A673 (cell line): ENCODE measurements around the gene MICB.

Experiments
- EZH2 ChIP-seq: fragments of 200-600 bp; sonication (generic); IDR thresholded peaks from 2 replicates; pipeline ENCODE4 v1.6.1; 2017; ENCODE audit warnings: borderline replicate concordance, low read depth, mild to moderate bottlenecking, mixed read lengths, antibody characterized with exemption, low read length; ENCODE audit not compliant: poor library complexity, severe bottlenecking
- TF ChIP-seq, protein P1 (sequence below): fragments of 300-800, 200-600 bp; sonication (generic); conservative IDR thresholded peaks from 2 replicates; pipeline ENCODE4 v1.5.1; 2017; ENCODE audit warnings: low read depth, mild to moderate bottlenecking, antibody characterized with exemption, low read length, moderate library complexity, mixed read lengths

DNA sequence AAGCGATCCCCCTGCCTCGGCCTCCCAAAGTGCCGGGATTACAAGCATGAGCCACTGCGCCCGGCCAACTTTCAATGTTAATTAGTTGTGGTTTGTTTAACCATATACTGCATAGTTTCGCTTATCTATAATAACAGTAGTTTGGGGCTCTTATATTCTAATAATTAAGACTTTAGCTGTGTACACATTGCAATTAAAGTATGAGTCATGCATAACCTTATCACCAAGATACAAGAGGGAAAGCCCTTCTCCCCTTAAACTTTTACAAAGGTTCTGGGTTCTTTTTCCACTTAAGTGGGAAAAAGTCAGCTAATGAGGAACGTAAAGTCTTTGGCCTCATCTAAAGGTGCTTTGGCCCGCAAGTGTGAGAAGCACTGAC lies 27.6 kb downstream of the MICB start:
- TF ChIP-seq, protein P1, sequence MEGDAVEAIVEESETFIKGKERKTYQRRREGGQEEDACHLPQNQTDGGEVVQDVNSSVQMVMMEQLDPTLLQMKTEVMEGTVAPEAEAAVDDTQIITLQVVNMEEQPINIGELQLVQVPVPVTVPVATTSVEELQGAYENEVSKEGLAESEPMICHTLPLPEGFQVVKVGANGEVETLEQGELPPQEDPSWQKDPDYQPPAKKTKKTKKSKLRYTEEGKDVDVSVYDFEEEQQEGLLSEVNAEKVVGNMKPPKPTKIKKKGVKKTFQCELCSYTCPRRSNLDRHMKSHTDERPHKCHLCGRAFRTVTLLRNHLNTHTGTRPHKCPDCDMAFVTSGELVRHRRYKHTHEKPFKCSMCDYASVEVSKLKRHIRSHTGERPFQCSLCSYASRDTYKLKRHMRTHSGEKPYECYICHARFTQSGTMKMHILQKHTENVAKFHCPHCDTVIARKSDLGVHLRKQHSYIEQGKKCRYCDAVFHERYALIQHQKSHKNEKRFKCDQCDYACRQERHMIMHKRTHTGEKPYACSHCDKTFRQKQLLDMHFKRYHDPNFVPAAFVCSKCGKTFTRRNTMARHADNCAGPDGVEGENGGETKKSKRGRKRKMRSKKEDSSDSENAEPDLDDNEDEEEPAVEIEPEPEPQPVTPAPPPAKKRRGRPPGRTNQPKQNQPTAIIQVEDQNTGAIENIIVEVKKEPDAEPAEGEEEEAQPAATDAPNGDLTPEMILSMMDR, result no peak
- TF ChIP-seq EZH2, result no peak
